ENCODE measurements around the gene ZDHHC12. TPM values are rescaled to one million over a fixed set of nuclear protein-coding genes. Genes with fewer than 3 reads are reported as not detected.

ZDHHC12 gene
- total and polyA plus RNA-seq, 2 experiments from 2014 or later = 44.0 to 48.1 TPM

DNA sequence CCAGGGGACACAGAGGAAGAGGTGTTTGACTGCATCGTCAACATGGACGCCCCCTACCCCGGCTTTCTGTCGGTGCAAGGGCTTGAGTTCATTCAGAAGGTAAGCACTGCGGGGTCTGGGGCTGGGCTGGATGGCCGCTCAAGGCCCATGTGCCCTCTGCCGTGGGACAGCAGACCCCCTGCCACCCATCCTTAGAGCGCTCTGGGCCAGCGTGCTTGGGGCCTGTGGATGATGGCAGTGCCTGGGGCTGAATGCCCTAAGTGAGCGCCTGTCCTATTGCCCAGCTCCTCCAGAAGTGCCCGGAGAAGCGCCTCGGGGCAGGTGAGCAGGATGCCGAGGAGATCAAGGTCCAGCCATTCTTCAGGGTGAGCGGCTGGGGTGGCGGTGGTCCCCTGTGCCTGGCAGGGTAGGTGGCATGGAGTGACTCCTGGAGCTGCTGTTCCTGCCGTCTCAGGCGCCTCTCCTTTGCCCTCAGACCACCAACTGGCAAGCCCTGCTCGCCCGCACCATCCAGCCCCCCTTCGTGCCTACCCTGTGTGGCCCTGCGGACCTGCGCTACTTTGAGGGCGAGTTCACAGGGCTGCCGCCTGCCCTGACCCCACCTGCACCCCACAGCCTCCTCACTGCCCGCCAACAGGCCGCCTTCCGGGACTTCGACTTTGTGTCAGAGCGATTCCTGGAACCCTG lies 3.9 kb downstream of the ZDHHC12 start:
- WGBS, 2 experiments (ENCODE audit: low coverage in 1 of 2, low lambda C conversion rate in 2 of 2, missing lambda C conversion rate in 2 of 2) = 92 to 95% methylated on average over 25 to 30 of the region's 30 CpGs
- TF ChIP-seq EZH2 (IDR thresholded peaks at IDR 0.05; ENCODE audit: insufficient read depth, poor library complexity, severe bottlenecking) = no peak
- no peak for TF ChIP-seq EZH2phosphoT487 (IDR thresholded peaks at IDR 0.05; ENCODE audit: insufficient read depth, low read depth)
- H3F3A ChIP-seq (ENCODE audit: insufficient read depth) = 0 out of 2 replicates have a peak, but pooled peaks cover 3% of the 10 kb centered on the region

DNA sequence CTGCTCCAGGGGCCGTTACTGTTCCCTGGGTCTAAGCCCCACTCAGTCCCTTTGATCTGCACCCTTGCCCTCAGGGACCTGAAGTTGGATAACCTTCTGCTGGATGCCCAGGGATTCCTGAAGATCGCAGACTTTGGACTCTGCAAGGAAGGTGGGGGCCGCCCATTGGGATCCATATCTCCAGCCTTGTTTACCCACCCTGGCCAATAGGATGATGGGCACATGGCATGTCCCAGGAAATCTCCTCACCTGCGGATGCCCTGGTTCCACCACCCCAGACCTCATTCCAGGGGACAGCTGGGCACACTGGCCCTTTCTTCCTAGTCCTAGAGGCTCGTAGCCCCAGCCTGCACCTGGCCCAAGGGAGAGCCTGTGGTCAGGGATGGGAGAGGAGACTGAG lies 5.5 kb downstream of the ZDHHC12 start:
- WGBS, 2 experiments (ENCODE audit: low coverage in 1 of 2, low lambda C conversion rate in 2 of 2, missing lambda C conversion rate in 2 of 2) = 78 to 84% methylated on average over 4 to 5 of the region's 5 CpGs
- H3K27me3 ChIP-seq (replicated peaks; ENCODE audit: insufficient read depth) = no peaks in the 10 kb centered on the region
- no peak overlapping the region for H3K4me3 ChIP-seq
- H4K20me1 ChIP-seq (ENCODE audit: insufficient read depth) = no peaks in the 10 kb centered on the region
- H3K36me3 ChIP-seq (ENCODE audit: low read depth) = no peaks in the 10 kb centered on the region
- no peaks in the 10 kb centered on the region for H3K9me2 ChIP-seq (ENCODE audit: insufficient read depth)
- no peaks in the 10 kb centered on the region for H3F3A ChIP-seq (ENCODE audit: insufficient read depth)
- no peak for DNase-seq
- in situ Hi-C loops (cut with MboI) = no loop called here
- no peaks in the 10 kb centered on the region for H3K79me2 ChIP-seq (ENCODE audit: insufficient read depth)
- no peak overlapping the region for H3K27ac ChIP-seq
- H3K9ac ChIP-seq = no peak overlapping the region
- no peak overlapping the region for H2AFZ ChIP-seq
- no peaks in the 10 kb centered on the region for H3K4me1 ChIP-seq (ENCODE audit: insufficient read depth)
- H3K9me3 ChIP-seq (ENCODE audit: low read depth) = no peaks in the 10 kb centered on the region
- TF ChIP-seq EZH2phosphoT487 (IDR thresholded peaks at IDR 0.05; ENCODE audit: insufficient read depth, low read depth) (no peak), EZH2 (IDR thresholded peaks at IDR 0.05; ENCODE audit: insufficient read depth, poor library complexity, severe bottlenecking) (no peak)
- H3K4me2 ChIP-seq (ENCODE audit: unreplicated experiment) = no peak overlapping the region

More for the DNA sequence above, 3.9 kb downstream of the ZDHHC12 start:
- Histone ChIP-seq H2AFZ (no peak overlapping the region), H4K20me1 (ENCODE audit: insufficient read depth) (no peaks in the 10 kb centered on the region), H3K4me3 (no peak overlapping the region), H3K9ac (no peak overlapping the region), H3K4me2 (ENCODE audit: unreplicated experiment) (no peak overlapping the region), H3K27me3 (replicated peaks; ENCODE audit: insufficient read depth) (no peaks in the 10 kb centered on the region), H3K36me3 (ENCODE audit: low read depth) (no peaks in the 10 kb centered on the region), H3K27ac (no peak overlapping the region), H3K79me2 (ENCODE audit: insufficient read depth) (no peaks in the 10 kb centered on the region), H3K9me3 (ENCODE audit: low read depth) (no peaks in the 10 kb centered on the region), H3K4me1 (ENCODE audit: insufficient read depth) (no peaks in the 10 kb centered on the region), H3K9me2 (ENCODE audit: insufficient read depth) (no peaks in the 10 kb centered on the region)
- DNase-seq = no peak
- in situ Hi-C loops (cut with MboI) = no loop called here

DNA sequence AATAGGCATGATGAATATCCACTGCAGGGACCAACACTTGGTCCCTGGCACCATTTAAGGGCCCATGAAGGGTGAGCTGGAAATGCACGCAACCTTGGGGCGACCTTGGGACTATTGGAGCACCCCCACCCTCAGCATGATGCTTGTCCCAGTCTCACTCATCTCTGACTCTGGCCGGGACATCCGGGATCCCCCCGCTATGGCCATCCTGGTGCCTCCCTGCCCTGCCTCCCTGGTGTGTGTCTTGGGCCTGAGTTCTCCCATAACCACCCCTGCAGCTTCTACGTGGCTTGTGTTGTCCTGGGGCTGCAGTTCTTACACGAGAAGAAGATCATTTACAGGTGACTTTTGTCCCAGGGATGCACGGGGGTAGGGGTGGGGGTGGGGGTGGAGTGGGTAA lies 5.9 kb downstream of the ZDHHC12 start:
- no peak overlapping the region for H3K4me2 ChIP-seq (ENCODE audit: unreplicated experiment)
- no peaks in the 10 kb centered on the region for H3K27me3 ChIP-seq (replicated peaks; ENCODE audit: insufficient read depth)
- no peaks in the 10 kb centered on the region for H3K4me1 ChIP-seq (ENCODE audit: insufficient read depth)
- no peaks in the 10 kb centered on the region for H3K9me2 ChIP-seq (ENCODE audit: insufficient read depth)
- no peaks in the 10 kb centered on the region for H3F3A ChIP-seq (ENCODE audit: insufficient read depth)
- H3K27ac ChIP-seq = no peak overlapping the region
- 83 to 87% methylated on average over 8 of the region's 8 CpGs for WGBS, 2 experiments (ENCODE audit: low coverage in 1 of 2, low lambda C conversion rate in 2 of 2, missing lambda C conversion rate in 2 of 2)
- no peaks in the 10 kb centered on the region for H3K36me3 ChIP-seq (ENCODE audit: low read depth)
- no peaks in the 10 kb centered on the region for H3K9me3 ChIP-seq (ENCODE audit: low read depth)
- no peak for TF ChIP-seq EZH2phosphoT487 (IDR thresholded peaks at IDR 0.05; ENCODE audit: insufficient read depth, low read depth)
- TF ChIP-seq EZH2 (IDR thresholded peaks at IDR 0.05; ENCODE audit: insufficient read depth, poor library complexity, severe bottlenecking) = no peak
- no peak overlapping the region for H3K9ac ChIP-seq
- no peak overlapping the region for H3K4me3 ChIP-seq
- in situ Hi-C loops (cut with MboI) = no loop called here
- H3K79me2 ChIP-seq (ENCODE audit: insufficient read depth) = no peaks in the 10 kb centered on the region
- no peaks in the 10 kb centered on the region for H4K20me1 ChIP-seq (ENCODE audit: insufficient read depth)
- no peak overlapping the region for H2AFZ ChIP-seq
- DNase-seq = no peak

DNA sequence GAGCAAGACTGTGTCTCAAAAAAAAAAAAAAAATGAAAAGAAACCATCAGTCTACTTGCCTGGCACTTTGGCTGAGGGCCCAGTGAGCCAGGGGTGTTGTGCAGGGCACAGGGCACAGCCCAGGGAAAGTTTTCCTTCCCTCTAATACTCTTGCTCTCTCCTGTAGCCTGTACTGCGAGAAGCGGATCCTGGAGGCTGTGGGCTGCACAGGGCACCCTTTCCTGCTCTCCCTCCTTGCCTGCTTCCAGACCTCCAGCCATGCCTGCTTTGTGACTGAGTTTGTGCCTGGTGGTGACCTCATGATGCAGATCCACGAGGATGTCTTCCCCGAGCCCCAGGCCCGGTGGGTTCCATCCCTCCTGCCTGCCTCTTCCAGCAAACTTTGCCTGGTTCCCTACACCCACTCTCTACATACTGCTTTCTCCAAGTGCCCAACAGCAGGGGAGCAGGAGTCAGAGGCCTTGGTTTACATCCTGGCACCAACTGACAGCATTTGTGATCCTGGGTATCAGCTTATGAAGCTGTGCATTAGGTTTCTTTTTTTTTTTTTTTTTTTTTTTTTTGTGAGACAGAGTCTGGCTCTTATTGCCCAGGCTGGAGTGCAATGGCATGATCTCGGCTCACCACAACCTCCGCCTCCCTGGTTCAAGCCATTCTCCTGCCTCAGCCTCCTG lies 7.2 kb downstream of the ZDHHC12 start:
- H3K27ac ChIP-seq = no peak overlapping the region
- 88 to 93% methylated on average over 7 of the region's 7 CpGs for whole genome bisulfite sequencing, 2 experiments (ENCODE audit: low coverage in 1 of 2, low lambda C conversion rate in 2 of 2, missing lambda C conversion rate in 2 of 2)
- H3K27me3 ChIP-seq (replicated peaks; ENCODE audit: insufficient read depth) = no peaks in the 10 kb centered on the region
- no peak overlapping the region for H3K9ac ChIP-seq
- no peaks in the 10 kb centered on the region for H3K79me2 ChIP-seq (ENCODE audit: insufficient read depth)
- no peak overlapping the region for H3K4me2 ChIP-seq (ENCODE audit: unreplicated experiment)
- TF ChIP-seq EZH2phosphoT487 (IDR thresholded peaks at IDR 0.05; ENCODE audit: insufficient read depth, low read depth) (no peak), EZH2 (IDR thresholded peaks at IDR 0.05; ENCODE audit: insufficient read depth, poor library complexity, severe bottlenecking) (no peak)
- H3K4me1 ChIP-seq (ENCODE audit: insufficient read depth) = no peaks in the 10 kb centered on the region
- DNase-seq = no peak
- H2AFZ ChIP-seq = no peak overlapping the region
- no peak overlapping the region for H3K4me3 ChIP-seq
- in situ Hi-C loops (cut with MboI) = no loop called here
- H3F3A ChIP-seq (ENCODE audit: insufficient read depth) = no peaks in the 10 kb centered on the region
- no peaks in the 10 kb centered on the region for H3K36me3 ChIP-seq (ENCODE audit: low read depth)
- H4K20me1 ChIP-seq (ENCODE audit: insufficient read depth) = no peaks in the 10 kb centered on the region
- H3K9me2 ChIP-seq (ENCODE audit: insufficient read depth) = no peaks in the 10 kb centered on the region
- no peaks in the 10 kb centered on the region for H3K9me3 ChIP-seq (ENCODE audit: low read depth)

Data from GM23248 (cell line).